Retinal pigment epithelial cell (primary cell): ENCODE data around the gene ABCC5.

Experiments used
- DNase-seq: peaks from one replicate; pipeline ENCODE4 v3.0.0-alpha.2; 2010; ENCODE audit warnings: low read depth
- H3K4me3 ChIP-seq: 2 replicates; pipeline ENCODE4 v1.5.1; 2011; ENCODE audit warnings: mild to moderate bottlenecking, low read length, control low read depth, moderate library complexity
- TF ChIP-seq, protein P1 (sequence below): conservative IDR thresholded peaks from 2 replicates; pipeline ENCODE4 v1.5.1; 2011; ENCODE audit warnings: low read depth, low read length, control low read depth, inconsistent platforms

Gene ABCC5

DNA sequence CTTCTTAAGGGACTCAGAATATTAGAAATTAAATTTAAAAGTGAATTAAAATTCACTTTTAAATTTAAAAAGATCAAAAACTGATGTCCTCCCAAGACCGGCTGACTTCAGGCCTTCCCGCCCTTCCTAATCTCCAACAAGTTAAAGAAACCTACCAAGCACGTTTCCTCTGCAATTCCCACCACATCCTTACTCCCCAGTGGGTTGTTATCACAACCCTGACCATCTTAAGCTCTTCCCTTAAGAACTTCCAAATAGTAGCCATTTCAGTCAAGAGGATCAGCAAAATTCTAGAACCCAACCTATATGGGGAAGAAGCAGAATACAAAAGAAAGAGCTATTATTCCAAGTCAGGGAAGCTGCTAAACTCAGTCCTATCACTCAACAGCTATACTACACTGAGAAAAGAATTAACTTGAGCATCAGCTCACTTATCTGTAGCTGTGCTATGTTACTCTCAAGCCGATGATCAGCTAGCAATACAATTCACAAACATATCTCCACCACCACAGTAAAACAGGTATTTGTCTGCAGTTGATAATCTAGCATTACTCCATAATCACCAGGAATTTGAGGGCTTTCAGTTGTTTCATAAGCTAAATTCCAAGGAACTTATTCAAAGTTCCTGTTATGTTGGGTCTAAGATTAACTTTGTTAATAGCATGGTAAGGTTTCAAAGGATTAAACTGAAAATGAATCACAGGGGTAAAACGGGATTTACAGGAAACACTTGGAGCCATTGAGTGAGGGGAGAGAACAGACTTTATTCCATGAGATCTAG lies 14.3 kb downstream of the ABCC5 start:
- H3K4me3 ChIP-seq, result no peak overlapping the region
- peak; percentile 94 for DNase-seq
- TF ChIP-seq, protein P1, sequence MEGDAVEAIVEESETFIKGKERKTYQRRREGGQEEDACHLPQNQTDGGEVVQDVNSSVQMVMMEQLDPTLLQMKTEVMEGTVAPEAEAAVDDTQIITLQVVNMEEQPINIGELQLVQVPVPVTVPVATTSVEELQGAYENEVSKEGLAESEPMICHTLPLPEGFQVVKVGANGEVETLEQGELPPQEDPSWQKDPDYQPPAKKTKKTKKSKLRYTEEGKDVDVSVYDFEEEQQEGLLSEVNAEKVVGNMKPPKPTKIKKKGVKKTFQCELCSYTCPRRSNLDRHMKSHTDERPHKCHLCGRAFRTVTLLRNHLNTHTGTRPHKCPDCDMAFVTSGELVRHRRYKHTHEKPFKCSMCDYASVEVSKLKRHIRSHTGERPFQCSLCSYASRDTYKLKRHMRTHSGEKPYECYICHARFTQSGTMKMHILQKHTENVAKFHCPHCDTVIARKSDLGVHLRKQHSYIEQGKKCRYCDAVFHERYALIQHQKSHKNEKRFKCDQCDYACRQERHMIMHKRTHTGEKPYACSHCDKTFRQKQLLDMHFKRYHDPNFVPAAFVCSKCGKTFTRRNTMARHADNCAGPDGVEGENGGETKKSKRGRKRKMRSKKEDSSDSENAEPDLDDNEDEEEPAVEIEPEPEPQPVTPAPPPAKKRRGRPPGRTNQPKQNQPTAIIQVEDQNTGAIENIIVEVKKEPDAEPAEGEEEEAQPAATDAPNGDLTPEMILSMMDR, result no peak

DNA sequence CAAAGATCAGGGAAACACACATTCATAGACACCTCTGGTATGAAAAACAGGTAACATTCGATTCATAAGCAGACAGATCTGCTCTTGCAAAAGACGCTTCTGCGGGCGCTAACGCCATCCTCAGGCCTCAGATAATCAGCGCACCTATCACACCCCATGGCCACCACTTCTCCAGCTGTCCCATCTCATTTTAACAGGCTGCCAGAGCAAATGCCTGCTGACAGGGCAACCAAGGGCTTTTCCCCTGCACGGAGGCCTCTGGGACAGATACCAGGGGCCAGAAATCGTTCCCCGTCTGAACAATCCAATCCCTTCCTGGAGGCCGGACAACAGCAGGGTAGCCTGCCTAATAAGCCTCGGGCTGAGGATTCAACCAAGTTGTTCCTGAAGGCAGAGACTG lies 15.2 kb downstream of the ABCC5 start:
- TF ChIP-seq, protein P1, result no peak
- no peak for DNase-seq
- H3K4me3 ChIP-seq, result no peak overlapping the region

DNA sequence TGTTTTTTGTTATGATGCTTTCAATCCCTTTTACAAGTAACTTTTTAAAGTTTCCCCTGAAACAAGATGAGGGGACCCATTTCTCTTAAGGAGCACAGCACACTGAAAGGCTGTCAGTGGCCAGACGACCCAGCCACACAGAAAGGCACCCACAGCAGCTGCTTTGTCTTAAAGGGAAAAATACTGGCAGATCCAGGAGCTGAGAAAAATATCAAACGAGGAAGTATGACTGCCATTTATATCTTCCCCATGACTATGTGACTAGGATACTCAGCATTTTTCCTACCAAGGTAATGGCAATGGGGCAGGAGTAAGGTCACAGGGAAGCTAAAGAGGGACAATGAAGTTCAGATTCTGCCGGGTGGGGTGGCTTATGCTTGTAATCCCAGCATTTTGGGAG lies 15.9 kb downstream of the ABCC5 start:
- no peak overlapping the region for H3K4me3 ChIP-seq

GRCh38 chr3:183991403-183991802 lies 26.3 kb downstream of the ABCC5 start:
- DNase-seq, result no peak
- TF ChIP-seq, protein P1, result no peak
- H3K4me3 ChIP-seq, result no peak overlapping the region

More for the DNA sequence above, 15.9 kb downstream of the ABCC5 start:
- TF ChIP-seq, protein P1, result no peak
- no peak for DNase-seq

DNA sequence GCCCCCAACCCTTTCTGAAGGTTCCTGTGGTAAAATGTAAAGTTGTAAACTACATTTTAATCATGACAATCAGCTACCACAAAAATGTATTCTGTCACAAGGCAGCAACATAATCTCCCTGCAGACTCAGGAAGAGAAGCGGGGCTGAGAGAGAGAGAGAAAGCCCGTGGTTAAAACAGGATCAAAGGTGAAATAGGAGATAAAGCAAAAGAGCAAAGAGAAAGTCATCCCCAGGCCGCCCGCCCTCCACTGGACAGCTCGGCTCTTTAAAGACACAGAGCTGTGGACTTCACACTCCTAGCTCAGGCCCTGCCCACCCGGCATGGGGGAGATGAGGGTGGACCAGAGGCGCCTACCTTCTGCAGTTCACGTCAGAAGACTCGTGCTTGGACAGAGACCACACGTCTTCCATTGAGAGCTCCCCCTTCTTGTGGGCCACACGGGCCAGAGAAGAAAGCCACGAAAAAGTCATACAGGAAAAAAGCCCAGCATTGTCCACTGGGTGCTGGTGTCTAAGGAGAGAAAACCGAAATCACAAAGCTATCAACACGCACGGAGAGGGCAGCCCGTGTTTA lies 29.4 kb downstream of the ABCC5 start:
- TF ChIP-seq, protein P1, result no peak
- no peak for DNase-seq
- no peak overlapping the region for H3K4me3 ChIP-seq

GRCh38 chr3:183987000-183987600 lies 30.6 kb downstream of the ABCC5 start:
- DNase-seq, result no peak
- TF ChIP-seq, protein P1, result no peak

More at GRCh38 chr3:183987000-183987600, 30.6 kb downstream of the ABCC5 start:
- H3K4me3 ChIP-seq, result no peak overlapping the region
